NCI-H2227 (cell line): ENCODE results near the gene FAM110C.
"Not testable (repeated sequence)": the region's sequence is repeated elsewhere in the genome, so short reads cannot be mapped to it uniquely, and the experiment has no call there.

Source experiments
- DNase-seq: peaks from one replicate; lab custom pipeline; 2025; ENCODE audit not compliant: unreplicated experiment; lab: John Stamatoyannopoulos, UW

Gene FAM110C

GRCh38 chr2:46471-47345, at the start of gene FAM110C:
FAM110C (minus strand) TSS chr2:46505; CDS start chr2:46385, 120 bp downstream.
- no peak for DNase-seq

- no peak for DNase-seq
Observed at GRCh38 chr2:92326-92725, 46.0 kb upstream of the FAM110C start.

GRCh38 chr2:90645-91312, 44.5 kb upstream of the FAM110C start:
- no peak for DNase-seq

GRCh38 chr2:85761-86160, 39.5 kb upstream of the FAM110C start:
- DNase-seq = no peak

GRCh38 chr2:84121-84520, 37.8 kb upstream of the FAM110C start:
- no peak for DNase-seq

- no peak for DNase-seq
Observed at GRCh38 chr2:80971-81736, 34.8 kb upstream of the FAM110C start.

GRCh38 chr2:80378-80777, 34.1 kb upstream of the FAM110C start:
- no peak for DNase-seq

- no peak for DNase-seq
Observed at GRCh38 chr2:71309-72035, 25.2 kb upstream of the FAM110C start.

GRCh38 chr2:69366-70344, 23.4 kb upstream of the FAM110C start:
- no peak for DNase-seq

GRCh38 chr2:68637-69036, 22.3 kb upstream of the FAM110C start:
- DNase-seq = not testable (repeated sequence)

GRCh38 chr2:66853-67252, 20.5 kb upstream of the FAM110C start:
- DNase-seq = no peak

GRCh38 chr2:65121-65520, 18.8 kb upstream of the FAM110C start:
- DNase-seq = no peak

GRCh38 chr2:55587-56448, 9.5 kb upstream of the FAM110C start:
- DNase-seq = no peak

GRCh38 chr2:51613-52012, 5.3 kb upstream of the FAM110C start:
- no peak for DNase-seq

GRCh38 chr2:47737-48136, 1.4 kb upstream of the FAM110C start:
- DNase-seq = no peak

- DNase-seq = no peak
Observed at GRCh38 chr2:47346-47725, 1.0 kb upstream of the FAM110C start.

- DNase-seq = no peak
Observed at GRCh38 chr2:46131-46470, 204 bp downstream of the FAM110C start.

- peak; percentile 8 for DNase-seq
Observed at GRCh38 chr2:45342-46130, 769 bp downstream of the FAM110C start.
